Measurements from ENCODE around the gene RAB11FIP3.

Gene RAB11FIP3

GRCh38 chr16:549544-550263 lies 124.3 kb downstream of the RAB11FIP3 start:
- DNase-seq (ENCODE audit: insufficient read length): no peak
- FAIRE-seq: no peak
- TF ChIP-seq POLR2A (IDR thresholded peaks at IDR 0.05; ENCODE audit: low read depth, low read length): no peak
- no peak for TF ChIP-seq TAF1 (IDR thresholded peaks at IDR 0.05; ENCODE audit: borderline replicate concordance, low read depth, low read length)
- TF ChIP-seq POLR2AphosphoS5 (IDR thresholded peaks at IDR 0.05; ENCODE audit: low read depth, low read length): no peak

GRCh38 chr16:551210-551609 lies 125.8 kb downstream of the RAB11FIP3 start:
- TF ChIP-seq TAF1 (IDR thresholded peaks at IDR 0.05; ENCODE audit: borderline replicate concordance, low read depth, low read length) (no peak), POLR2AphosphoS5 (IDR thresholded peaks at IDR 0.05; ENCODE audit: low read depth, low read length) (no peak), POLR2A (IDR thresholded peaks at IDR 0.05; ENCODE audit: low read depth, low read length) (no peak)
- FAIRE-seq: no peak
- no peak for DNase-seq (ENCODE audit: insufficient read length)

GRCh38 chr16:552171-552570 lies 126.7 kb downstream of the RAB11FIP3 start:
- DNase-seq (ENCODE audit: insufficient read length) (no peak), FAIRE-seq (no peak)
- no peak for TF ChIP-seq POLR2AphosphoS5 (IDR thresholded peaks at IDR 0.05; ENCODE audit: low read depth, low read length)
- no peak for TF ChIP-seq TAF1 (IDR thresholded peaks at IDR 0.05; ENCODE audit: borderline replicate concordance, low read depth, low read length)
- TF ChIP-seq POLR2A (IDR thresholded peaks at IDR 0.05; ENCODE audit: low read depth, low read length): no peak

- FAIRE-seq (no peak), DNase-seq (ENCODE audit: insufficient read length) (no peak)
- TF ChIP-seq TAF1 (IDR thresholded peaks at IDR 0.05; ENCODE audit: borderline replicate concordance, low read depth, low read length) (no peak), POLR2A (IDR thresholded peaks at IDR 0.05; ENCODE audit: low read depth, low read length) (no peak)
Measured at GRCh38 chr16:553601-554296, 128.3 kb downstream of the RAB11FIP3 start.

GRCh38 chr16:554297-554621 lies 128.8 kb downstream of the RAB11FIP3 start:
- TF ChIP-seq POLR2A (IDR thresholded peaks at IDR 0.05; ENCODE audit: low read depth, low read length) (no peak), POLR2AphosphoS5 (IDR thresholded peaks at IDR 0.05; ENCODE audit: low read depth, low read length) (no peak), TAF1 (IDR thresholded peaks at IDR 0.05; ENCODE audit: borderline replicate concordance, low read depth, low read length) (no peak)
- FAIRE-seq (no peak), DNase-seq (ENCODE audit: insufficient read length) (no peak)

GRCh38 chr16:554640-555365 lies 129.4 kb downstream of the RAB11FIP3 start:
- DNase-seq (ENCODE audit: insufficient read length) (no peak), FAIRE-seq (no peak)
- no peak for TF ChIP-seq POLR2A (IDR thresholded peaks at IDR 0.05; ENCODE audit: low read depth, low read length)
- no peak for TF ChIP-seq POLR2AphosphoS5 (IDR thresholded peaks at IDR 0.05; ENCODE audit: low read depth, low read length)

- DNase-seq (ENCODE audit: insufficient read length) (no peak), FAIRE-seq (no peak)
- TF ChIP-seq POLR2AphosphoS5 (IDR thresholded peaks at IDR 0.05; ENCODE audit: low read depth, low read length): no peak
- no peak for TF ChIP-seq TAF1 (IDR thresholded peaks at IDR 0.05; ENCODE audit: borderline replicate concordance, low read depth, low read length)
- no peak for TF ChIP-seq POLR2A (IDR thresholded peaks at IDR 0.05; ENCODE audit: low read depth, low read length)
Measured at GRCh38 chr16:555528-556473, 130.4 kb downstream of the RAB11FIP3 start.

- DNase-seq (ENCODE audit: insufficient read length) (no peak), FAIRE-seq (no peak)
- no peak for TF ChIP-seq POLR2A (IDR thresholded peaks at IDR 0.05; ENCODE audit: low read depth, low read length)
Measured at GRCh38 chr16:556474-557173, 131.2 kb downstream of the RAB11FIP3 start.

- no peak for DNase-seq (ENCODE audit: insufficient read length)
- FAIRE-seq: no peak
Measured at GRCh38 chr16:557463-558297, 132.2 kb downstream of the RAB11FIP3 start.

More at GRCh38 chr16:557463-558297, 132.2 kb downstream of the RAB11FIP3 start:
- TF ChIP-seq POLR2AphosphoS5 (IDR thresholded peaks at IDR 0.05; ENCODE audit: low read depth, low read length) (no peak), POLR2A (IDR thresholded peaks at IDR 0.05; ENCODE audit: low read depth, low read length) (no peak), TAF1 (IDR thresholded peaks at IDR 0.05; ENCODE audit: borderline replicate concordance, low read depth, low read length) (no peak)
